Measurements from ENCODE around the gene KCNQ1OT1.

The KCNQ1OT1 gene

GRCh38 chr11:2719831-2720590 lies 20.2 kb upstream of the KCNQ1OT1 start:
- no peak for DNase-seq (ENCODE audit: low spot score)

- DNase-seq (ENCODE audit: low spot score), result no peak
Observed at GRCh38 chr11:2718817-2719438, 19.1 kb upstream of the KCNQ1OT1 start.

- DNase-seq (ENCODE audit: low spot score), result no peak
Observed at GRCh38 chr11:2717561-2718325, 17.9 kb upstream of the KCNQ1OT1 start.

- DNase-seq (ENCODE audit: low spot score), result no peak
Observed at GRCh38 chr11:2716376-2717095, 16.7 kb upstream of the KCNQ1OT1 start.

GRCh38 chr11:2715716-2716350 lies 16.0 kb upstream of the KCNQ1OT1 start:
- DNase-seq (ENCODE audit: low spot score), result no peak

GRCh38 chr11:2714871-2715270 lies 15.1 kb upstream of the KCNQ1OT1 start:
- no peak for DNase-seq (ENCODE audit: low spot score)

- DNase-seq (ENCODE audit: low spot score), result no peak
Observed at GRCh38 chr11:2714463-2714800, 14.6 kb upstream of the KCNQ1OT1 start.

GRCh38 chr11:2713661-2714462 lies 14.1 kb upstream of the KCNQ1OT1 start:
- no peak for DNase-seq (ENCODE audit: low spot score)

GRCh38 chr11:2713094-2713493 lies 13.3 kb upstream of the KCNQ1OT1 start:
- DNase-seq (ENCODE audit: low spot score), result no peak

GRCh38 chr11:2711161-2711560 lies 11.4 kb upstream of the KCNQ1OT1 start:
- DNase-seq (ENCODE audit: low spot score), result no peak

GRCh38 chr11:2709429-2709828 lies 9.6 kb upstream of the KCNQ1OT1 start:
- no peak for DNase-seq (ENCODE audit: low spot score)

- no peak for DNase-seq (ENCODE audit: low spot score)
Observed at GRCh38 chr11:2708757-2709281, 9.0 kb upstream of the KCNQ1OT1 start.

GRCh38 chr11:2708151-2708581 lies 8.4 kb upstream of the KCNQ1OT1 start:
- no peak for DNase-seq (ENCODE audit: low spot score)

GRCh38 chr11:2707736-2708135 lies 7.9 kb upstream of the KCNQ1OT1 start:
- DNase-seq (ENCODE audit: low spot score), result no peak

GRCh38 chr11:2706321-2706720 lies 6.5 kb upstream of the KCNQ1OT1 start:
- DNase-seq (ENCODE audit: low spot score), result no peak

GRCh38 chr11:2704896-2705606 lies 5.3 kb upstream of the KCNQ1OT1 start:
- no peak for DNase-seq (ENCODE audit: low spot score)

- no peak for DNase-seq (ENCODE audit: low spot score)
Observed at GRCh38 chr11:2704356-2704755, 4.6 kb upstream of the KCNQ1OT1 start.

- no peak for DNase-seq (ENCODE audit: low spot score)
Observed at GRCh38 chr11:2703363-2704141, 3.8 kb upstream of the KCNQ1OT1 start.

- no peak for DNase-seq (ENCODE audit: low spot score)
Observed at GRCh38 chr11:2702771-2703362, 3.1 kb upstream of the KCNQ1OT1 start.
